ENCODE data around the gene PMVK.
"Not testable (repeated sequence)": the region's sequence is repeated elsewhere in the genome, so short reads cannot be mapped to it uniquely, and the experiment has no call there.

PMVK gene

DNA sequence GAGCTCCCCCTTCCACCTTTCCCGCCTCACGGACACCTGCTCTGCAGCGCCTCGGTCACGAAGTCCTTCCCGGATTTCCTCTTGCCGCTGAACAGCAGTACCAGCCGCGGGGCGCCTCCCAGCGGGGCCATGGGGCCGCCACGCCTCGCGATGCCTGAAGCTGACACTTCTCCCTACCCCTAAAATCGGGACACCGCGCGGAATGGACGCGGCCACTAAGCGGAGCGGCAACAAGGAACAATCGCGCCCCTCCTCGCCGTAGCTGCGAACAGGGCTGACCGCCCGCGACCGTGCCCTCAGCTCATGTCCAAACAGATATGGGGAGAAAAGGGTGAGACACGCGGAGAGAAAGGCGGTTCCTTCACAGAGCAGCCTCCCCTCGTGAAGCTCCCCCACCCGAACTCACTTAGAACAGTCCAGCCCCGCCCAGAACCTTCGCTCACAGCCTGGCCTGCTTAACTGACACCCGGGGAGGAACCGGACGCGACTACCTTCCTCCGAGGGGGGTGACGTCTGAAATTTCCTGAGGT, at the start of gene PMVK:
Gene PMVK (minus strand): TSS at position 165 of the 530 bp plus-strand sequence. CDS start 34 bp downstream, at position 131.
- peak; percentile 92 for DNase-seq (ENCODE audit: low read depth)

- DNase-seq (ENCODE audit: low read depth): no peak
These were observed 47.4 kb upstream of the PMVK start for GRCh38 chr1:154983776-154984466.

DNA sequence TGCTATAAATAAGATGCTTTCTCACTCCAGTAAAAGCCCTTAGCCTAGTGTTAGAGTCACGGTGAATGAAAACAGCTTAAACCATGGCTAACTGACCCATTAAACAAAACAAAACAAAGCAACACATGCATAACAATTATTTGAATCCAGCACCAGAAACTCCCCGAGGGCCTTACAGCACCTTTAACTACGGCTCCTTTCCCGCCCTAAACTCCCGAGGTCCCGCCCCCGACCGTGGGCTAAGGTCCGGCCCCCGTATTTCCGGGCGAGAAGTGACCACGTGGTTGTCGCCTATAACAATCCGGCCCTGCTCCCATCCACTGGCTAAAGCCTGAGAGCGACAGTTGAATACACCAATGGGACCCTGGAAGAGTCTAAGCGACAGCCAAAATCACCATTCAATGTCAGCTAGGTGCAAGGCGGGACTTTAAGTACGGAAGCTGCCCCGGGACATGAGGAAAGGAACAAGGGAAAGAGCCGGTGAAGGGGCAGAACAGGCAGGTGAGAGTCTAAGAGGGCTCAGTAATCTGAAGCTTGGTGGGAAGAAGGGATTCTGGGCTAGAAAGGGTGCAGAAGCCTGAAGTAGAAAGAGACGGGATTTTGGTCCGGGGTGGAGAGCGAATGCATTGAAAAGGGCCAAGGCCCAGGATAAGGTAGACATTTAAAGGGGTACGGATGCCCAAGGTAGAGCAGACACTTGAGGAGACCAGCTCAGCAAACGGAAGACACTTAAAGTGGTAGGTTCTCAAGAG, 46.6 kb upstream of the PMVK start, which contains the start of gene FLAD1:
Gene FLAD1 (plus strand): TSS at position 448 of the 752 bp plus-strand sequence. CDS start 351 bp downstream, outside the sequence.
- DNase-seq (ENCODE audit: low read depth): peak; percentile 90

DNA sequence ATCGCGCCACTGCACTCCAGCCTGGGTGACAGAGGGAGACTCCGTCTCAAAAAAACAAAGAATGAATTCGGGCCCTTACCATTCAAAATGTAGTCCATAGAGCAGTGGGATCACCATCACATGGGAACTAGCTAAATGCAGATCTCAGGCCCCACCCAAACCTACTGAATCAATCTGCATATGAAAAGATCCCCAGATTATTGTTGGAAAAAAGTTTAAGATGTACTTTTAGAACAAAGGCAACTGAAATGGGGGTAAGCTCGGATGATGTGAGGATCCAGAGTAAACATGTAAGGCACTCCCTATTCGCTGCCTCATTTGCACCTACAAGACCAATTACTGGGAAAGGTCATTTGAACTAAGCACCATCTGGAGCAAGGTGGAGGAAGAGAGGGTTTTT, 45.8 kb upstream of the PMVK start:
- DNase-seq (ENCODE audit: low read depth): no peak

GRCh38 chr1:154978360-154978759, 41.8 kb upstream of the PMVK start:
- DNase-seq (ENCODE audit: low read depth): no peak

DNA sequence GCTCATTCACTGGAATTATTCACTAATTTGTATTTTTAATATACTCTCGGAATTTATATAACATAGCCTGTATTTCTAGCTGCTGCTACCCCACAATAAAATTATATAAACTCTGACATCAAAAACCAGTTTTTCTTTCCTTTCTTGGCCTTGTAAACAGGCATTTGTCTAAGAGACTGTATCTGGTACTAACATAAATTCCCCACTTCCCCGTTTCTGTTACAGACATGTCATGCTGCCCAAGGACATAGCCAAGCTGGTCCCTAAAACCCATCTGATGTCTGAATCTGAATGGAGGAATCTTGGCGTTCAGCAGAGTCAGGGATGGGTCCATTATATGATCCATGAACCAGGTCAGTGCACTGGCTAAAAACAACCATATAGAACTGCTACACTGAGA, 41.2 kb upstream of the PMVK start:
- DNase-seq (ENCODE audit: low read depth): not testable (repeated sequence)

DNA sequence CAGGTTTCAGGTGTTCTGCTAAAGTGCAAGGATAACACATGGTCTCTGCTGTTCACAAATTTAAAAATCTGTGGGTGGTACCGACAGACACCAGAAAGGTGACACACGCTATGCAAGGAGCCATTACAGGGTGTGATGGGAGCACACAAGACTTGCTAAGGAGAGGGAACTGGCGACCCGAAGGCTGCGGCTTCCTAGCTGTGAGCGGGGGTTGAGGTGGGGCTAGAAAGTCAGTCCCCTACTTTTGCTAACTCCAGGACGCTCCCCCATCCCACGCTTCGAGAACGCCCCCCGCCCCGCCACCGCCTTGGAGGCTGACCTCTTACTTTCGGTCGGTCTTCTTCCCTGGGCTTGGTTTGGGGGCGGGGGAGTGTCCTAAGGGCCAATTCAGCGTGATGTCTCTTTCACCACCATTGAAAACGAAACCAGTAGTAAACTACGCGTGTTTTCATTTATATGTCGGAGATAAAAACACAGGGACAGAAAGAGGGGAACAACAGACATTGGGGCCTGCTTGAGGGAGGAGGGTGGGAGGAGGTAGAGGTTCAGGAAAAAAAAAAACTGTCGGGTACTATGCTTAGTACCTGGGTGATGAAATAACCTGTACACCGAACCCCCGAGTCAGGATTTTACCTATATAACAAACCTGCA, 39.0 kb upstream of the PMVK start:
- peak; percentile 65 for DNase-seq (ENCODE audit: low read depth)

- peak; percentile 87 for DNase-seq (ENCODE audit: low read depth)
These were observed 38.4 kb upstream of the PMVK start for GRCh38 chr1:154974808-154975408.

DNA sequence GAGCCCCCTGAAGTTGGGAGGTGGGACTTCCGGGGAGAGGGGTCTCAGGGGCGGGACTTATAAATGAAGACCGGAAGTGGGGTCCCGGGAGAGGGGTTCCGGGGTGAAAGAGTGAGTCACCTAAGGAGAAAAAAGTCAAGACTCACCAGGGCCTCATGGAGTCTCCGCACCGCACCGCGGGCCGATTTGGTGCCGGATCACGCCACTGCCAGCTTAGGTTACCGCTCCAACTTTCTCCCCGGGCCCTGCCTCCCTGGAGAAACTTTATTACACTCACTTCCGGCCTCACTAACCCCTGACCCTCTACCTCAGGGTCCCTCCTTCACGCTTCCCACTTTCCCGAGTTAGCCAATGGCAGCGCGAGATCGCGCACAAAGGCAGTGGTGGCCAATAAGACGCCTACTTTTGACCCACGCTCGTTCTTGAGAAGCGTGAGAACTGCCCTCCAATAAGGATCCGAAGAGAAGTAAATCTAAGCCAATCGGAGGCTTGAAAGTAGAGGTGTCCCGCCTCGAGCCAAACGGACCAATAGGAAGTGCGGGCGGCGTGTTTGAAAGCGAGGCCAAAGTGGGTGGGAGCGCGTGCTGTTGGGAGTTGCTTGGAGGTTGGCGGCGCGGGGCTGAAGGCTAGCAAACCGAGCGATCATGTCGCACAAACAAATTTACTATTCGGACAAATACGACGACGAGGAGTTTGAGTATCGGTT, 37.7 kb upstream of the PMVK start, which contains the start of gene CKS1B:
Gene CKS1B (plus strand): TSS at position 580 of the 706 bp plus-strand sequence. CDS start 65 bp downstream, at position 645.
- DNase-seq (ENCODE audit: low read depth): peak; percentile 91

- DNase-seq (ENCODE audit: low read depth): peak; percentile 86
These were observed 37.0 kb upstream of the PMVK start for GRCh38 chr1:154973344-154974101.

GRCh38 chr1:154972517-154973343, 36.2 kb upstream of the PMVK start:
- DNase-seq (ENCODE audit: low read depth): no peak

GRCh38 chr1:154972213-154972516, 35.6 kb upstream of the PMVK start:
- no peak for DNase-seq (ENCODE audit: low read depth)

DNA sequence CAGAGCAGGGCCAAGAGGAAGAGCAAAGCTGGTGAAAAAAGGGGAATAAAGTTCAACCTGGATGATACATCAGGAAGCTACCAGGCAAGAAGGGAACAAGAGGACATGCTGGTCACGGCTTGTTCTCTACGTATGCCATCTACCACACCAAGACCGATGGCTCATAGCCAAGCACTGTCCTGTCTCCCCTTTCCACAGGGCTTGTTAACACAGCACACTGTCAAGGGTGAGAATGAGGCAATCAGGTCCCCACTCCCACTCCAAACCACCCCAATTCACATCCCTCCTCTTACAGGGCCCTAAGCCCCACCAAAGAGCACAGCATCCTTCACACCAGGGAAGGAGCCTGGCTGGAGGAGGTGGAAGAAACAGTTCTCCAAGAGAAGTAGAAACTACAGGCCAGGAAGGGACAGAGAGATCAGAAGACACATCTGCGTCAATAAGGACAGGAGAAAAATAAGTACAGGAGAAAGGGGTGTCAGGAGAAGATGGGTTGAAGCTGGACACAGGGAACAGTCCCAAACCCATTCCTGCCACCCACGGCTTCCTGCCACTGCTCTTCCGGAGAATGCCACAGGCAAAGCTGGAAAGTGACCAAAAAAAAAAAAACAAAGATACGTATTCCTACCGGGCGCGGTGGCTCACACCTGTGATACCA, 35.0 kb upstream of the PMVK start:
- DNase-seq (ENCODE audit: low read depth): no peak

- DNase-seq (ENCODE audit: low read depth): no peak
These were observed 34.3 kb upstream of the PMVK start, which contains the start of gene SHC1 for GRCh38 chr1:154970631-154971340. TSS of gene SHC1 (minus strand) at chr1:154970747. CDS start at chr1:154970526, 221 bp downstream.

DNA sequence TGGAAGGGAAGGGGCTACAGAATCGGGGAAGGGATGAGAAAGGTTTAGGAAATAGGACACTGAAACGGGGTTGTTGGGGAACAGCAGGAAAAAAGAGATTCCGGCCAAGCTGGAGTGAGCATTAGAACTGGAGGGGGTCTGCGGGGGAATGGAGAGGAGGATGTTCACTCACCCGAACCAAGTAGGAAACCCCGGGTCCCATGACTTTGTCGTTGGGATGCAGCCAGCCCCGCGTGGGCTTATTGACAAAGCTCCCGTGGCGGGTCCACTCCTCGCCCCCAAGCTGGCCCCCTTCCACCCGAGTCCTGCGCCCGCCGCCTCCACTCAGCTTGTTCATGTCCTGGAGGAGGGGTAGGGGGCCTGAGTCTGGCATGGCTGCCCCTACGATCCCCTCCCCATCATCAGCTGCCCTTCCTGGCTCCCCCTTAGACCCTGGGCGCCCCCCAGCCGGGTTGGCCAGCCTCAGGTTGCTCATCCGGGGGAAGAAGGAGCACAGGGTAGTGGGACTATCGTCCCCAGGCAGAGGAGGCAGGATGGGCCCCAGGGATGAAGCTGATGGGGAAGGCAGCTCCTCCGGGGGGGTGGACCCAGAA, 33.4 kb upstream of the PMVK start:
- no peak for DNase-seq (ENCODE audit: low read depth)

GRCh38 chr1:154969246-154969645, 32.7 kb upstream of the PMVK start:
- DNase-seq (ENCODE audit: low read depth): no peak

DNA sequence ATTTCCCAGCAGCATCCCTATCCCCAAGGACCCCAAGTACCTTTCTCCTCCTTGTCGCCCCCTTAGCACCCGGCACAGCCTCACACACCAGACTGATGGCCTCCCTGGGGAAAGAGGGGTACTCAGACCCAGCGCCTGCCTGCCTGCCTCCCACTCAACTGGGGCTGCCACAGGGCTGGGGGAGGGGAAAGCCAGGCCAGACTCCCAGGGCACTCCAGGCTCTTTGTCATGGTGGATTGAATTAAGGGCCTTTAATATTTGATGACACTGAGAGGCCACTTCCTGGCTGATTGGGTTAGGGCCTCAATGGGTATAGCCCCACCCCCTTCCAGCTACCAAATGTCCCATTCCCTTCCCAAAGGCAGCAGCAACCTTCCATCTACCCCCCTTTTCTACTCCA, 32.2 kb upstream of the PMVK start:
- DNase-seq (ENCODE audit: low read depth): no peak

- no peak for DNase-seq (ENCODE audit: low read depth)
These were observed 30.9 kb upstream of the PMVK start for GRCh38 chr1:154967331-154967950.
